OCI-LY3 (cell line): ENCODE results near the gene EPHA1.

ENCODE experiments used
- H2AFZ ChIP-seq: fragments of 200-600, 300-600 bp; shearing (Covaris generic); 2 replicates; pipeline ENCODE4 v1.6.0; 2014; ENCODE audit warnings: antibody characterized with exemption, low read depth, low read length
- H3K27ac ChIP-seq: fragments of 200-600, 300-600 bp; sonication (generic); 2 replicates; pipeline ENCODE4 v1.5.1; 2014; ENCODE audit warnings: mild to moderate bottlenecking, low read length, moderate library complexity, mixed read lengths
- H3K27me3 ChIP-seq: fragments of 200-600, 300-600 bp; sonication (generic); 2 replicates; pipeline ENCODE4 v1.6.1; 2014; ENCODE audit warnings: low read depth, low read length, mixed read lengths
- H3K36me3 ChIP-seq: fragments of 200-600, 300-600 bp; sonication (generic); replicated peaks from 2 replicates; pipeline ENCODE3; 2014; ENCODE audit warnings: low read depth, low read length, mixed read lengths
- H3K4me1 ChIP-seq: fragments of 300-600, 200-600 bp; sonication (generic); 2 replicates; pipeline ENCODE4 v1.6.1; 2014; ENCODE audit warnings: low read length, mixed read lengths
- H3K4me2 ChIP-seq: fragments of 200-600, 300-600 bp; sonication (generic); 2 replicates; pipeline ENCODE4 v1.6.1; 2014; ENCODE audit warnings: low read length, mixed read lengths
- H3K4me3 ChIP-seq: fragments of 300-600, 200-600 bp; sonication (generic); 2 replicates; pipeline ENCODE4 v1.5.1; 2014; ENCODE audit warnings: antibody characterized with exemption, mild to moderate bottlenecking, low read length, moderate library complexity
- H3K79me2 ChIP-seq: fragments of 300-600, 200-600 bp; shearing (Covaris generic); 2 replicates; pipeline ENCODE4 v1.6.1; 2014; ENCODE audit warnings: mild to moderate bottlenecking, low read length, mixed read lengths
- H3K9ac ChIP-seq: fragments of 300-600, 200-600 bp; shearing (Covaris generic); 2 replicates; pipeline ENCODE4 v1.6.0; 2014; ENCODE audit warnings: mild to moderate bottlenecking, low read length, moderate library complexity
- H3K9me3 ChIP-seq: fragments of 200-600, 300-600 bp; shearing (Covaris generic); 2 replicates; pipeline ENCODE4 v1.6.1; 2014; ENCODE audit warnings: low read length, mixed read lengths; ENCODE audit not compliant: insufficient read depth
- H4K20me1 ChIP-seq: fragments of 200-600, 300-600 bp; sonication (generic); 2 replicates; pipeline ENCODE4 v1.6.1; 2016; ENCODE audit warnings: low read length, mixed read lengths; ENCODE audit not compliant: insufficient read depth
- CTCF ChIP-seq: fragments of 200-600, 300-600 bp; sonication (generic); IDR thresholded peaks from 2 replicates; pipeline ENCODE4 v1.5.1; 2014; ENCODE audit warnings: antibody characterized with exemption, low read length, low read depth
- EZH2phosphoT487 ChIP-seq: fragments of 200-600 bp; shearing (Covaris generic); IDR thresholded peaks from 2 replicates; pipeline ENCODE4 v1.6.1; 2018; ENCODE audit warnings: antibody characterized with exemption, mixed run types, low read depth

The EPHA1 gene

GRCh38 chr7:143413123-143413522, 4.5 kb upstream of the EPHA1 start:
- H3K9me3 ChIP-seq: no peaks in the 10 kb centered on the region
- H3K9ac ChIP-seq: no peak overlapping the region
- no peak overlapping the region for H3K4me3 ChIP-seq
- no peak overlapping the region for H3K4me2 ChIP-seq
- H3K79me2 ChIP-seq: no peaks in the 10 kb centered on the region
- no peaks in the 10 kb centered on the region for H4K20me1 ChIP-seq
- peaks cover 36% of the 10 kb centered on the region for H3K27me3 ChIP-seq
- TF ChIP-seq EZH2phosphoT487 (no peak), CTCF (no peak)
- H3K36me3 ChIP-seq: no peaks in the 10 kb centered on the region
- H3K4me1 ChIP-seq: peaks cover 27% of the 10 kb centered on the region
- no peak overlapping the region for H3K27ac ChIP-seq
- no peak overlapping the region for H2AFZ ChIP-seq

GRCh38 chr7:143411976-143412708, 3.5 kb upstream of the EPHA1 start:
- Histone ChIP-seq H4K20me1 (no peaks in the 10 kb centered on the region), H3K79me2 (no peaks in the 10 kb centered on the region), H2AFZ (no peak overlapping the region), H3K36me3 (no peaks in the 10 kb centered on the region), H3K9ac (no peak overlapping the region), H3K27me3 (peaks cover 46% of the 10 kb centered on the region), H3K9me3 (no peaks in the 10 kb centered on the region), H3K4me2 (no peak overlapping the region), H3K27ac (no peak overlapping the region), H3K4me1 (peaks cover 27% of the 10 kb centered on the region), H3K4me3 (no peak overlapping the region)
- TF ChIP-seq EZH2phosphoT487 (no peak), CTCF (no peak)

- Histone ChIP-seq H3K4me3 (peak overlapping the region; percentile 56), H3K27ac (no peak overlapping the region), H3K9ac (no peak overlapping the region), H3K4me1 (peaks cover 27% of the 10 kb centered on the region), H3K36me3 (no peaks in the 10 kb centered on the region), H4K20me1 (no peaks in the 10 kb centered on the region), H3K27me3 (peaks cover 53% of the 10 kb centered on the region), H3K79me2 (no peaks in the 10 kb centered on the region), H2AFZ (peak overlapping the region; percentile 49; the same call in 1 of the 2 replicates), H3K9me3 (no peaks in the 10 kb centered on the region), H3K4me2 (peak overlapping the region; percentile 90)
- TF ChIP-seq CTCF (no peak), EZH2phosphoT487 (no peak)
Observed at GRCh38 chr7:143410521-143411004, 1.9 kb upstream of the EPHA1 start.

- Histone ChIP-seq H3K79me2 (no peaks in the 10 kb centered on the region), H3K4me2 (no peak overlapping the region), H3K9ac (no peak overlapping the region), H3K9me3 (no peaks in the 10 kb centered on the region), H3K4me1 (peaks cover 27% of the 10 kb centered on the region), H3K4me3 (no peak overlapping the region), H4K20me1 (no peaks in the 10 kb centered on the region), H3K27ac (no peak overlapping the region), H3K36me3 (no peaks in the 10 kb centered on the region), H2AFZ (no peak overlapping the region), H3K27me3 (peaks cover 57% of the 10 kb centered on the region)
- TF ChIP-seq CTCF (no peak), EZH2phosphoT487 (no peak)
Observed at GRCh38 chr7:143408252-143408685, 387 bp downstream of the EPHA1 start.
